GM18873 (cell line): ENCODE results near the gene KLK14.

Experiments used
- ATAC-seq: cut with Tn5 transposase; IDR thresholded peaks from one replicate; pipeline ENCODE4 v1.9.1; 2021; ENCODE audit warnings: mild to moderate bottlenecking, moderate library complexity, moderate number of reproducible peaks; ENCODE audit not compliant: unreplicated experiment, low FRiP score

KLK14 gene

DNA sequence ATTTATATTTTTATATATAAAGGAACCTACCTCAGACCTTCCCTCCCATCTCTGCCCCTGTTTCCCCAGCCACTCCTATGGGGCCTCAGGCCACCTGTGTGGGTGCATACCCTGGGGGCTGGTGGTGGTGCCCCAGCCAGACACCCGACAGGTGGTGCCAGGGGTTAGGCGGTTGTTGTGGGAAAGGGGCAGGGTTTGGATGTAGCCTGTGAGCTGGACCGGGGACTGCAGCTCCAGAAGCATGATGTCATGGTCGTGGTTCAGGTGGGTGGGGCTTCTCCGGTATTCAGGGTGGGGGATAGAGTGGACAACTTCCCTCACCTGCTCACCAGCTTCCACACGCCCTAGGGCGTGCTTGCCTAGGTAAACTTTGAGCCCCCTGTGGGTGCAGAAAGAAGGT, 23.0 kb downstream of the KLK14 start:
- no peak for ATAC-seq

DNA sequence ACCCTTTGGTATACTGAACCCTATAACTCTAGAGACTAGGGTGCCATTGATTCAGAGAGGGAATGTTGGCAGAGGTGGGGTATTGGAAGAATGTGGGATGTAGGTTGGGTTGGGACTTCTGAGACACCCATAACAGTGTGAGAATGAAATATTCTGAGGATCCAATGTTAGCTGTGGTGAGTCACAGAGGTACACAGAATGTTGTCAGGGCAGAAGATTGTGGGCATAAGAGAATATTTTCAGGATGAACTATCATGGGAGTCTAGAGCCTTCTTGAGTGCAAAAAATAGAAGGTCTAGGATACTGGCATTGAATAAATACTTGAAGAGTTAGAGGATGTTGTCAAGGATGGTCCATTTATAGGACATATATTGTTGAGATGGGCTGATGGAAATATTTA, 26.8 kb downstream of the KLK14 start:
- ATAC-seq = no peak

DNA sequence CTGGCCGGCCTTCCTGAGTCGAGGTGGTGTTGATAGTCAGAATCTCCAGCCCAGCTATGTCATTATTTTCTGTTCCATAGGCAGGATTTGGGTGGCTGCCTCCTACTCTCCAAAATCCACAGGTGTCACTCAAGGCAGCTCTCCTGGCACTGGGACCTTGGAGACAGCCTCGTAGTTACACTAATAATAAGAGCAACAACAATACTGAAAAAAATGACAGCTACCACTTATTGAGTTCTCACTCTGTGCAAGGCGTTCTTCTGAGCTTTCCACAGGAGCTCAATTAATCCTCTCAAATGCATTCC, 35.7 kb downstream of the KLK14 start:
- ATAC-seq = no peak

DNA sequence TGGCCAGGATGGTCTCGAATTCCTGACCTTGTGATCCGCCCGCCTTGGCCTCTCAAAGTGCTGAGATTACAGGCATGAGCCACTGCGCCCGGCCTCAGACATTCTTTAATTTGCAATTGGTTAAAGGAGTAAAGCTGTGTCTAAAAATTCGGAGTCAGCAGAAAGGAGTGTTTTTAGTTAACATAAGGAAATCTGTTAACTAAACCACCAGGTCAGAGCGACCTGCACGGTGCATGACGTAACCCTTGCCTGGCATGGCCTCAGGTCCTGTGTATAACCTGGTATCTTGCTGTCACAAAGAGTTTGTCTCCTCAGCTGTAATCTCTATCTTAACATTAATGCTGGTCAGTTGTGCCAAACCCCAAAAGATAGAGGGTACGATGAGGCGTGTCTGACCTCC, 38.4 kb downstream of the KLK14 start:
- no peak for ATAC-seq

DNA sequence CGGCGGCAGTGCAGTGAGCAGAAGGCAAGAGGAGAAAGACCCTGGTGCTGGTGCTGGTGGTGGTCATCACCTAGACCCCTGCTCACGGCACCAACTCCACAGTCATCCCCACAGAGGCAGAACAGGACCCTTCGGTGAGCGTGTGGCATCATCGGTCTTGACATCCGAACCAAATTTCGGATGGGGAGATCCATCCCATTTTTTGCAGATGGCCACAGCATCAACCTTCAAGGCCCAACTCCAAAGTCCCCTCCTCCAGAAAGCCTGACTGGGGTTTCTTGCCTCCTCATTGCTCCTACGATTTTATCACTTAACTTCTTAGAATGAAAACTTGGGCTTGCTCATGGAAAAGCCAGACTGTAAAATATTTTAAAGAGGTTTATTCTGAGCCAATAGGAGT, 39.2 kb downstream of the KLK14 start:
- ATAC-seq = no peak

DNA sequence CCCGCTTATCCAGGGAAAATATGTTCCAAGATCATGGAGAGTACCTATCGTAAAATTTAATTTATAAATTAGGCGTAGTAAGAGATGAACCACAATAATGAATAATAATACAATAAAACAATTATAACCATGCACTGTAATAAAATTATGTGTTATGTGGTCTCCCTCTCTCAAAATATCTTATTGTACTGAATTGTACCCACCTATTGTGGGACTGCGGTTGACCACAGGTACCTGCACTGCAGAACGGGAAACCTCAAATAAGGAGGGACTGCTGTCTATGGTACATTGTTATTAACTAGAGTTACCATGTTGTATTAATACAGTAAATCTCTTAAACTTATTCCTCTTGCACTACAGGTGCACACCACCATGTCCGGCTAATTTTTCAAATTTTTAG, 42.5 kb downstream of the KLK14 start:
- ATAC-seq = no peak

DNA sequence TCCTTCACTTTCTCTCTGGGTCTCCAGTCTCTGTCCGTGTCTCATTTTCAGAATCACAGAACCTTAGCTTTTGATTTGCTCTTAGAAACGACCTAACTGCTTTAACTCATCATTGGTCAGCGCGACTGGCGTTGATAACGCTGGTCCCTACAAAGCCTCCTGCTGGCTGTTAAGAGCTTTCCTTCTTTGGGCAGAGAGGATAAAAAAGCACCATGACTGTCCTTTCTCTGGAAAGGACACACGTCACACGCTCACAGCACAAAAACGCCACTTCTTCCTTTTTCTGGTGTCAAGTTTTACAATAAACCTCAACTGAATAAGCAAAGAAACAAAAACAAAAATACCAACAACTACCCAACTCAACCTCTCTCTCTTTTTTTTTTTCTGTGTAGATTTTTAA, 46.2 kb downstream of the KLK14 start:
- no peak for ATAC-seq

DNA sequence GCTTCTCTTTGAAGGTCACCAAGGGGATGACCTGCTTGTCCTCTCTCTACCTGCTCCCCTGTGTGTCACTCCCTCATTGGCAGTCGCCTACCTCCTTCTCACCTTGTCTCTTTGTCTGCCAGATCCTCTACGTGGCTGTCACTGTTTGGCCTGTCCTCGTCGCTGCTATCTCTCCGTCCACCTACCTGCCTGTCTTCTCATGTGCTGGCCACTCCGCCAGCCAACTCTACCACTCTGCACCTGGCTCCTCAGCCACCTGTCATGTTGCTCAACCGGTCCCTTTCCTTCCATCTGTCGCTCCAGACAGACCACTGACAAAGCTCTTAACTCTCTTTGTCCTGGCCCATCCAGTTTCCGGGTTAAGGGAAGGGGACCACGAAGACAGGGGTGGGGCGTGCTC, 48.0 kb downstream of the KLK14 start, which contains the start of gene KLK12:
TSS of gene KLK12 (minus strand) at position 299 of the 400 bp plus-strand sequence. CDS start 381 bp downstream, outside the sequence.
- no peak for ATAC-seq

DNA sequence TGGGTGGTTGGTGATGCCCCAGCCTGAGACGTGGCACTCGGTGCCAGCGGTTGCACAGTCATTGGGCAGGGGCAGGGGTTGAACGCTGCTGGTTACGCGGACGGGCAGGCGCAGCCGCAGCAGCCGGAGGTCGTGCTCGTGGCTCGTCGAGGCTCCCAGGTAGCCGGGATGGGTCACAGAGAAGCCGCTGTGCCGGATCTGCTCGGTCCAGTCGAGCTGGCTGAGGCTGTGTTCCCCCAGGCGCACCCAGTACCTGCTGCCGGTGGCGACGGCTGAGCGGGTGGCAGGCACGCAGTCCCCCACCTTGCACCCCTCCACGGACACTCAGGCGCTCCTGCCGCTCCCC, 50.8 kb downstream of the KLK14 start:
- no peak for ATAC-seq

DNA sequence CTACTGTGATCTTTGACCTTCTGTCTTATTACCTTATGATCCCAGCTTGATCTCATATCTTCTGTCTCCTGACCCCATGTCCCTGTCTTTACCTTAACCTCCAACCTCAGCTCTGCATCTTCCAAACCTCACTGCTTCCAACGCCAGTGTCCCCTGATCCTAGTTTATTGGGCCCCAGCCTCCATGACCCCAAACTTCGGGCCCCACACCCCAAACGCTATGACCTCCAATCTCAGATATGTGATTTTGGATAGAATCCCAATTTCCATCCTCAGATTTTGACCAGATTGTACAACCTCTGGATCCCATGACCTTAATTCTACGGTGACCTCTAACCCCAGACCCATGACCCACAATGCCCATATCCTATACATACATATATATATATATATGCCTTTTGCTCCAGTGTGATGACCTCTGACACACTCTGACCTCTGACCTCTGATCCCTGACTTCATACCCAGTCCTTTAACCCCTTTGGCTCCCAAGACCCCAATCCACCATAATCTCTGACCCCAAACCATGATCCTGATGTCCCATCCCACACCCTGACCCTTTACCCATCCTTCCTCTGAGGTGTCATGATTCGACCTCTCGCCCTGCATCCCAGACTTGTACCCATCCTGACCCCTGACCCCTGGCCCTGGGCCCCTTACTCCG, 51.3 kb downstream of the KLK14 start:
- no peak for ATAC-seq

DNA sequence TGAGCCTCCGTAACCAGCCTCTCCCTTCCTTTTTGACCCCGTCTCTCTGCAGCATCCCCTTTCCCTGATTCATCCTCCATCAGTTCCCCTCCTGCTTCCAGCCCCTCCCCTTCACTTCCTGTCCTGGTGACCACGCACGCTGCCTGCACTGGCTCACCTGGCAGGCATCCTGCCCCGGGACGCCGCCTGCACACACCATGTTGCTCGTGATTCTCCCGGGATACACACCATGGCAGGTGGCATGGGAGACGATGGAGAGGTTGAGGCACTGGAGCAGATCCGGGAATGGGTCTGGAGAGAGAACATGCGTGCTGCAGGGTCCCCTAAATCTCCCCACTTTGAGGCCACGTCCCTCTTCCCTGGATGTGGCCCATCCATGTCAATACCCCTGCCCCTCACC, 52.1 kb downstream of the KLK14 start:
- ATAC-seq = no peak

DNA sequence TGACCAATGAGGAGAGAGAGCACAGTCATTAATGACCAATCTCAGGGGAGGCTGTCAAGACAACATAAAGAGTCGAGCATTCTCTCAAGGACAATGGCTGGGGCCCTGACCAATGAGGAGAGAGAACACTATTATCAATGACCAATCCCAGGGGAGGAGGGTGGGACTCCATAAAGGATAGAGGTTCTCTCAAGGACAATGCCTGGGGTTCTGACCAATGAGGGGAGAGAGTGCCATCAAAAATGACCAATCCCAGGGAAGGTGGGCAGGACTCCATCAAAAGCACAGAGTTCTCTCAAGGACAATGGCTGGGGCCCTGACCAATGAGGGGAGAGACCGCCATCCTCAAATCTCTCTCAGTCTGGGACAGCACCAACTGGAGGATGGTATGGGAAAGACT, 53.0 kb downstream of the KLK14 start:
- ATAC-seq = no peak
